ENCODE measurements around the gene ATP1B1. TPM values are rescaled to one million over a fixed set of nuclear protein-coding genes. Genes with fewer than 3 reads are reported as not detected.
"Not testable (repeated sequence)": the region's sequence is repeated elsewhere in the genome, so short reads cannot be mapped to it uniquely, and the experiment has no call there.

Gene ATP1B1
- total RNA-seq, 1 experiment from 2014 or later = 626 TPM

DNA sequence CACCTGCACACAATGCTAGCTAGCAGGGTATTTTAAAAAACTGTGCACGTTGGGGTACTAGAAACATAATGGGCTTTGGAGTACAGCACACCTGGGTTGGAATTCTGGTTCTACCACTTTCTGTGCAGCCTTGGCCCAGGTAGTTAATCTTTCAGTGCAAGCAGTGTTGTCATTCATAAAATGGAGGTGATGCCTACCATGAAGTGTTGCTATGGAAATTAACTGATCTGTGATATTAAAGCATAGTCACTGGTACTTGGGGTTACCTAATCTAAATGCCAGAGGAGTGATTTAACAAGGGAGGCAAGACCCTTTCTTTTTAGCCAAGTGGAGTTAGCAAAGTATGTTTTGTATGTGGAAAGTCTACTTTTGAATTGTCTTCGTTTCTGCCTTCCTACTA lies 18.0 kb downstream of the ATP1B1 start:
- Mint-ChIP-seq H3K27ac (ENCODE audit: unreplicated experiment) (peak overlapping the region; percentile 80), H3K9me3 (ENCODE audit: low read depth, unreplicated experiment) (no peaks in the 10 kb centered on the region), H3K4me3 (ENCODE audit: low read depth, unreplicated experiment) (peak overlapping the region; percentile 43), H3K27me3 (ENCODE audit: unreplicated experiment) (no peaks in the 10 kb centered on the region), H3K36me3 (ENCODE audit: insufficient read depth, unreplicated experiment) (peaks cover 96% of the 10 kb centered on the region), H3K4me1 (ENCODE audit: low read depth, unreplicated experiment) (peaks cover 85% of the 10 kb centered on the region)
- no TSS peak for BruUV-seq (replicated peaks)
- CTCF ChIA-PET = interaction anchor here (1.4 to 1.6 kb wide), 2 partner anchors 9 to 521 kb away, joined by 3 to 4 read pairs; no protein-coding TSS in a partner anchor
- no peak for TF ChIP-seq CTCF (IDR thresholded peaks at IDR 0.05; ENCODE audit: unreplicated experiment)
- intact Hi-C loops (cut with micrococcal nuclease; ENCODE audit: unreplicated experiment) = no loop called here
- DNase-seq = peak; percentile 59

- BruUV-seq (replicated peaks); H3K27me3 Mint-ChIP-seq (ENCODE audit: unreplicated experiment); intact Hi-C loops (cut with micrococcal nuclease; ENCODE audit: unreplicated experiment); DNase-seq; H3K9me3 Mint-ChIP-seq (ENCODE audit: low read depth, unreplicated experiment): not testable (repeated sequence)
- peak overlapping the region; percentile 80 for H3K27ac Mint-ChIP-seq (ENCODE audit: unreplicated experiment)
- H3K4me3 Mint-ChIP-seq (ENCODE audit: low read depth, unreplicated experiment) = peak overlapping the region; percentile 43
- H3K36me3 Mint-ChIP-seq (ENCODE audit: insufficient read depth, unreplicated experiment) = peaks cover 96% of the 10 kb centered on the region
- peaks cover 85% of the 10 kb centered on the region for H3K4me1 Mint-ChIP-seq (ENCODE audit: low read depth, unreplicated experiment)
- CTCF ChIA-PET = interaction anchor here (1.4 to 1.6 kb wide), 2 partner anchors 8 to 522 kb away, joined by 3 to 4 read pairs; no protein-coding TSS in a partner anchor
These were observed 19.1 kb downstream of the ATP1B1 start for GRCh38 chr1:169125597-169125996.

- Mint-ChIP-seq H3K4me3 (ENCODE audit: low read depth, unreplicated experiment) (no peak overlapping the region), H3K27me3 (ENCODE audit: unreplicated experiment) (no peaks in the 10 kb centered on the region), H3K9me3 (ENCODE audit: low read depth, unreplicated experiment) (no peaks in the 10 kb centered on the region), H3K27ac (ENCODE audit: unreplicated experiment) (no peak overlapping the region), H3K4me1 (ENCODE audit: low read depth, unreplicated experiment) (peaks cover 85% of the 10 kb centered on the region), H3K36me3 (ENCODE audit: insufficient read depth, unreplicated experiment) (peaks cover 96% of the 10 kb centered on the region)
- CTCF ChIA-PET = no interaction called here
- DNase-seq = no peak
- TF ChIP-seq CTCF (IDR thresholded peaks at IDR 0.05; ENCODE audit: unreplicated experiment) = no peak
- intact Hi-C loops (cut with micrococcal nuclease; ENCODE audit: unreplicated experiment) = no loop called here
- no TSS peak for BruUV-seq (replicated peaks)
These were observed 19.8 kb downstream of the ATP1B1 start for GRCh38 chr1:169126335-169126734.

GRCh38 chr1:169127305-169127704 lies 20.8 kb downstream of the ATP1B1 start:
- BruUV-seq (replicated peaks) = no TSS peak
- CTCF ChIA-PET = no interaction called here
- Mint-ChIP-seq H3K4me1 (ENCODE audit: low read depth, unreplicated experiment) (peaks cover 85% of the 10 kb centered on the region), H3K27ac (ENCODE audit: unreplicated experiment) (peak overlapping the region; percentile 55), H3K27me3 (ENCODE audit: unreplicated experiment) (no peaks in the 10 kb centered on the region), H3K9me3 (ENCODE audit: low read depth, unreplicated experiment) (no peaks in the 10 kb centered on the region), H3K36me3 (ENCODE audit: insufficient read depth, unreplicated experiment) (peaks cover 96% of the 10 kb centered on the region), H3K4me3 (ENCODE audit: low read depth, unreplicated experiment) (no peak overlapping the region)
- DNase-seq = no peak
- no peak for TF ChIP-seq CTCF (IDR thresholded peaks at IDR 0.05; ENCODE audit: unreplicated experiment)
- intact Hi-C loops (cut with micrococcal nuclease; ENCODE audit: unreplicated experiment) = no loop called here

GRCh38 chr1:169128562-169128961 lies 22.1 kb downstream of the ATP1B1 start:
- H3K9me3 Mint-ChIP-seq (ENCODE audit: low read depth, unreplicated experiment) = no peaks in the 10 kb centered on the region
- no TSS peak for BruUV-seq (replicated peaks)
- no peak for DNase-seq
- peak overlapping the region; percentile 53 for H3K27ac Mint-ChIP-seq (ENCODE audit: unreplicated experiment)
- no peak for TF ChIP-seq CTCF (IDR thresholded peaks at IDR 0.05; ENCODE audit: unreplicated experiment)
- H3K27me3 Mint-ChIP-seq (ENCODE audit: unreplicated experiment) = no peaks in the 10 kb centered on the region
- peaks cover 97% of the 10 kb centered on the region for H3K36me3 Mint-ChIP-seq (ENCODE audit: insufficient read depth, unreplicated experiment)
- intact Hi-C loops (cut with micrococcal nuclease; ENCODE audit: unreplicated experiment) = no loop called here
- CTCF ChIA-PET = interaction anchor here (0.6 to 1.4 kb wide), 2 partner anchors 14 to 25 kb away, joined by 3 read pairs; no protein-coding TSS in a partner anchor
- H3K4me1 Mint-ChIP-seq (ENCODE audit: low read depth, unreplicated experiment) = peaks cover 83% of the 10 kb centered on the region
- no peak overlapping the region for H3K4me3 Mint-ChIP-seq (ENCODE audit: low read depth, unreplicated experiment)

Measured in Calu3 (cell line).